Embryonic facial prominence (tissue), 1 donor: ENCODE results near the gene DAG1.
"Not testable (repeated sequence)": the region's sequence is repeated elsewhere in the genome, so short reads cannot be mapped to it uniquely, and the experiment has no call there.

Experiments used
- DNase-seq: peaks from one replicate; pipeline ENCODE4 v3.0.0-alpha.2; 2016; ENCODE audit errors: extremely low spot score

The DAG1 gene

GRCh38 chr3:49470714-49471420 is 800 bp downstream of the DAG1 start:
- DNase-seq: no peak

- no peak for DNase-seq
These were observed 1.9 kb downstream of the DAG1 start for GRCh38 chr3:49471856-49472495.

GRCh38 chr3:49476563-49476962 is 6.5 kb downstream of the DAG1 start:
- no peak for DNase-seq

- DNase-seq: no peak
These were observed 12.7 kb downstream of the DAG1 start for GRCh38 chr3:49482766-49483165.

GRCh38 chr3:49484471-49484870 is 14.4 kb downstream of the DAG1 start:
- DNase-seq: no peak

DNA sequence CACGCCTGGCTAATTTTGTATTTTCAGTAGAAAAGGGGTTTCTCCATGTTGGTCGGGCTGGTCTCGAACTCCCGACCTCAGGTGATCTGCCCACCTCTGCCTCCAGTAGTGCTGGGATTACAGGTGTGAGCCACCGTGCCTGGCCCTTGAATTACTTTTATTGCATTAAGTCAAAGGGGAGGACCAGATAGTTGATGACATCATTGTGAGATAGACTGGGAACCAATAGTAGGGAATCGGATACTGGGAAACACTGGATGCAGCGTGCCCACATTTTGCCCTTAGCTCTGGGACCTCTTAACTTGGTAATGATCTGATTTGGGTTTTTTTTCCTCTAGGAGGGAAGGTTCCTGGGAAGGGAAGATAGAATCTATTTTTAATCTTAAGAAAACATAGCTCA is 19.2 kb downstream of the DAG1 start:
- DNase-seq: no peak

- no peak for DNase-seq
These were observed 22.9 kb downstream of the DAG1 start for GRCh38 chr3:49492969-49493368.

DNA sequence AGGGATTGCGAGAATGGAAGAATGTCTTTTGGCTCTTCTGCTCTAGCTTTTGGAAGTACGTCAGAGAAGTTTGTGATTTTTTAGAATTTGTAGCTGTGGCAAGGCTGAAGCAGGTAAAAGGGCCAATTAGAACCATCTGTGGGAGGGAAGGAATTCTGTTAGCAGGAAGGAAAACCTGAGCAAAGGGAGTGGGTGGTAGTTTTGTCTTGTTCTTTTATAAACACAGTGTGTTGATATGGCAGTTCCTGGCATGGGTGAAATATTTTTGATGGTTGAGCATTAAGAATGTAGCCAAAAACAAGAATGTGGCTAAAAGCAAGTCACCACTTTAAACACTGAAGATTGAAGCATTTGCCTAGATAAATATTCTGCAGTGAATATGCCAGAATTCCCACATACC is 23.8 kb downstream of the DAG1 start:
- DNase-seq: no peak

- no peak for DNase-seq
These were observed 25.0 kb downstream of the DAG1 start for GRCh38 chr3:49495023-49495422.

DNA sequence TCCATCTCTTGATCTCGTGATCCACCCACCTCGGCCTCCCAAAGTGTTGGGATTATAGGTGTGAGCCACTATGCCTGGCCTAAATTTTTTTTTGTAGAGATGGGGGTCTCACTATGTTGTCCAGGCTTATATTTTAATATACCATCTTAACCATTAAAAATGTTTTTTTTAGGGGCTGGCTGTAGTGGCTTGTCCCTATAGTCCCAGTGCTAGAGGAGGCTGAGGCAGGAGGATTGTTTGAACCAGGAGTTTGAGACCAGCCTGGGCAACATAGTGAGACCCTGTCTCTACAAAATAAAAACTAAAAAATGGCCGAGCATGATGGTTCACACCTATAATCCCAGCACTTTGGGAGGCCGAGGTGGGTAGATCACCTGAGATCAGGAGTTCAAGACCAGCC is 26.8 kb downstream of the DAG1 start:
- DNase-seq: not testable (repeated sequence)

DNA sequence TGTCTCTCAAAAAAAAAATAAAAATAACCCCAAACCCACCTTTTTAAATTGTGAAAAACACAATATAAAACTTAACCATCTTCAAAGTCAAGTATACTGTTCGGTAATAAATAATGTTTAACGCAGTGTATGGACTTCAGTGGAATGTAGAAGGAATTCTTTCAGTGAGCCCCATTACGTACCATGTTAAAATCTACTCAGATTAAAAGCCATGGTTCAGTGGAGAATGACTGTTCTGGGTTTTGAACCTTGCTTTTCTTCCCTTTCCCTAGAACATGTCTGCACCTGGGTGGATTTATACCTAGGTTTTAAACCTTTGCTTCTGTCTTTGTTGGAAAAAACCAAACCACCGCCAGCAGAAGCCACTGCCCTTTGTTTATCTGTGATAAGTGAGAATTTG is 27.5 kb downstream of the DAG1 start:
- DNase-seq: no peak

GRCh38 chr3:49498239-49498638 is 28.2 kb downstream of the DAG1 start:
- no peak for DNase-seq

DNA sequence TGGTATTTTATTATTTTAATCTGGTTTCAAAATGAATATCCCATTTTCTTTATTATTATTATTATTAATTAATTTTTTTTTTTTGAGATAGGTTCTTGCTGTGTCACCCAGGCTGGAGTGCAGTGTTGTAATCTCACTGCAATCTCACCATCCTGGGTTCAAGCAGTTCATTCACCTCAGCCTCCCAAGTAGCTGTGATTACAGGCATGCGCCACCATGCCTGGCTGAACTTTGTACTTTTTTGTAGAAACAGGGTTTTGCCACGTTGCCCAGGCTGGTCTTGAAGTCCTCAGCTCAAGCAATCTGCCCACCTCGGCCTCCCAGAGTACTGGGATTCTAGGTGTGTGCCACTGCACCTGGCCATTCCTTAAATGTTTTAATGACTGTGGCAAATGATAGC is 28.6 kb downstream of the DAG1 start:
- DNase-seq: no peak

- no peak for DNase-seq
These were observed 30.2 kb downstream of the DAG1 start for GRCh38 chr3:49500205-49500731.

- no peak for DNase-seq
These were observed 30.9 kb downstream of the DAG1 start for GRCh38 chr3:49500732-49501609.

DNA sequence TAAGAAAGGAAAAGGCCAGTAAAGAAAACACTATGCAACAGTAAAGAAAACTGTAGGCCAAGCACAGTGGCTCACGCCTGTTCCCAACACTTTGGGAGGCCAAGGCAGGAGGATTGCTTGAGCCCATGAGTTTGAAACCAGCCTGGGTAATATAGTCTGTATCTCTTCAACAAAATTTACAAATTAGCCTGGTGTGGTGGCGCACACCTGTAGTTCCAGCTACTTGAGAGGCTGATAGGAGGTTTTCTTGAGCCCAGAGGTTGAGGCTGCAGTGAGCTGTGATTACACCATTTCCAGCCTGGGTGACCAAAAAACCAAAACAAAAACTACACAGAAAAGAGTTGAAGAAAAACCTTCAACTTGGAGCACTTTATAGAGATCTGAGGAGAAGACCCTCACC is 31.8 kb downstream of the DAG1 start:
- DNase-seq: no peak

- DNase-seq: no peak
These were observed 36.8 kb downstream of the DAG1 start for GRCh38 chr3:49506906-49507305.

DNA sequence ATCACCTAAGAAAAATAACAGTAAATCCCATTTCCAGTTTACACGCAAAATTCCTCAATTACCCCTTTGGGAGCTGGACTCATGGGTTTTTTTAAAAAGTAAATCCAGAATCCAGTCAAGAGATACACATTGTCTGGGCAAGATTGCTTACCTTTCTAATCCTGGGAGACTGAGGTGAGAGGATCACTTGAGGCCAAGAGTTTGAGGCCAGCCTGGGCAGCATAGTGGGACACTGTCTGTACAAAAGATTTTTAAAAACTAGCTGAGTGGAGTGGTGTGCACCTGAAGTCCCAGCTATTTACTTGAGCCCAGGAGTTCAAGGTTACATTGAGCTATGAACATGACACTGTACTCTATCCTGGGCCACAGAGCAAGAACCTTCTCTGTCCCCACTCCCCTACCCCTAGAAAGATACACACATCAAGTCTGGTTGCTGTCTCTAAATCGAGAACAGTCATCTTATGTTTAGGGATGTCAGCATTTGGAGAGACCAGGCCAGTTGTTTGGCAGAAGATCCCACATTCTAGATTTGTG is 39.0 kb downstream of the DAG1 start:
- no peak for DNase-seq

DNA sequence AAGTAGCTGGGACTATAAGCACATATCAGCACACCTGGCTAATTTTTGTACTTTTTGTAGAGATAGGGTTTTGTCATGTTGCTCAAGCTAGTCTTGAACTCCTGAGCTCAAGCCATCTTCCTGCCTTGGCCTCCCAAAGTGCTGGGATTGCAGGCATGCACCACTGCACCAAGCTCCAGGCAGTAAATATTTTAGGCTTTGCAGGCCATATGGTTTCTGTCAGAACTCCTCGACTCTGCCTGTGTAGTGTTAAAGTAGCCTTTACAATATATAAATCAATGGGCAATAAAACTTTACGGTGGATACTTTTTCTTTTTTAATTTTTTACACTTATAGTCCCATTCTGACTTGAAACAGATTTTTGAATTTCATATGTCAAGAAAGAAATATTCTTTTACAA is 41.6 kb downstream of the DAG1 start:
- no peak for DNase-seq

GRCh38 chr3:49512781-49513355 is 42.8 kb downstream of the DAG1 start:
- no peak for DNase-seq

DNA sequence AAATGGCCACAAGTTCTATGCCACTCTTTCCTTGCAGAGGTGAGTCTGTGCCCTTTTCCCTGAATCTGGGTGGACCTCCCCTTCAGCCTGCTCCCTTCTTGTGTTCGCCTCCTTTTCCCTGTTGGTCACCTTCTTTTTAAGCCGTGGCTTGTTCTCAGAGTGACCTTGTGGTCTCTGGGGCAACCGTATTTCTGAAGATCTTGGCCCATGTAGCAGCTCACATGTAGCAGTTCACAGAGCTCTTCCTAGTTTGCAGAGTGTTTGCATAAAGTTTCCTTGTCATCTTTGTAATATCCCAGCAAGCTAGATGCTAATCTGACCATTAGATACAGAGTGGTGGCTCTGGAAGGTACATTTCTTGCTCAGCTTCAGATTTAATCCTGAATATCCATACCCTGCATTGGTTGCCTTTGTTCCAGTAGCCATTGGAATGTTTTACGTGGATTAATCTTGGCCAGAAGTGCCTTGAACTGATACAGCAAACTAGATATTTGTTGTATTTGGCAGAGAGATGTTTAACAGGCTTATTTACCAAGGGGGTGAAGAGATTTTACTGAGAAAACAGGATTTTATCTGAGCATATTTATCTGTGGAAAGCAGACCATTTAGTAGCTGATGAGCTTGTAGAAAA is 43.5 kb downstream of the DAG1 start:
- no peak for DNase-seq
